NCI-H2107 treated with DMSO at 0.1 percent for 48 hours (cell line): Measurements from ENCODE around the gene VPS26C.
"Not testable (repeated sequence)": the region's sequence is repeated elsewhere in the genome, so short reads cannot be mapped to it uniquely, and the experiment has no call there.

ENCODE experiments used
- DNase-seq: peaks from one replicate; lab custom pipeline; 2025; ENCODE audit not compliant: unreplicated experiment; lab: John Stamatoyannopoulos, UW

VPS26C gene

GRCh38 chr21:37231671-37232070 lies 35.5 kb downstream of the VPS26C start:
- DNase-seq = no peak

- DNase-seq = no peak
Measured at GRCh38 chr21:37231249-37231645, 35.9 kb downstream of the VPS26C start.

GRCh38 chr21:37230632-37231248 lies 36.4 kb downstream of the VPS26C start:
- DNase-seq = no peak

GRCh38 chr21:37228003-37228400 lies 39.1 kb downstream of the VPS26C start:
- DNase-seq = no peak

GRCh38 chr21:37227071-37228002 lies 39.8 kb downstream of the VPS26C start:
- no peak for DNase-seq

GRCh38 chr21:37226041-37226920 lies 40.9 kb downstream of the VPS26C start:
- no peak for DNase-seq

- no peak for DNase-seq
Measured at GRCh38 chr21:37224861-37225839, 42.0 kb downstream of the VPS26C start.

- DNase-seq = no peak
Measured at GRCh38 chr21:37223804-37224345, 43.3 kb downstream of the VPS26C start.

GRCh38 chr21:37222248-37222647 lies 44.9 kb downstream of the VPS26C start:
- DNase-seq = not testable (repeated sequence)

- DNase-seq = peak; percentile 58
Measured at GRCh38 chr21:37220981-37221664, 46.0 kb downstream of the VPS26C start.

- DNase-seq = no peak
Measured at GRCh38 chr21:37220433-37220980, 46.6 kb downstream of the VPS26C start.

GRCh38 chr21:37219761-37220432 lies 47.2 kb downstream of the VPS26C start:
- DNase-seq = no peak

GRCh38 chr21:37214952-37215351 lies 52.2 kb downstream of the VPS26C start:
- no peak for DNase-seq

- no peak for DNase-seq
Measured at GRCh38 chr21:37210799-37211198, 56.3 kb downstream of the VPS26C start.

- DNase-seq = no peak
Measured at GRCh38 chr21:37210130-37210529, 57.0 kb downstream of the VPS26C start.

- no peak for DNase-seq
Measured at GRCh38 chr21:37208741-37209225, 58.4 kb downstream of the VPS26C start.

GRCh38 chr21:37208056-37208721 lies 58.9 kb downstream of the VPS26C start:
- DNase-seq = peak; percentile 81
